ENCODE data around the gene AGMAT.

Gene AGMAT

DNA sequence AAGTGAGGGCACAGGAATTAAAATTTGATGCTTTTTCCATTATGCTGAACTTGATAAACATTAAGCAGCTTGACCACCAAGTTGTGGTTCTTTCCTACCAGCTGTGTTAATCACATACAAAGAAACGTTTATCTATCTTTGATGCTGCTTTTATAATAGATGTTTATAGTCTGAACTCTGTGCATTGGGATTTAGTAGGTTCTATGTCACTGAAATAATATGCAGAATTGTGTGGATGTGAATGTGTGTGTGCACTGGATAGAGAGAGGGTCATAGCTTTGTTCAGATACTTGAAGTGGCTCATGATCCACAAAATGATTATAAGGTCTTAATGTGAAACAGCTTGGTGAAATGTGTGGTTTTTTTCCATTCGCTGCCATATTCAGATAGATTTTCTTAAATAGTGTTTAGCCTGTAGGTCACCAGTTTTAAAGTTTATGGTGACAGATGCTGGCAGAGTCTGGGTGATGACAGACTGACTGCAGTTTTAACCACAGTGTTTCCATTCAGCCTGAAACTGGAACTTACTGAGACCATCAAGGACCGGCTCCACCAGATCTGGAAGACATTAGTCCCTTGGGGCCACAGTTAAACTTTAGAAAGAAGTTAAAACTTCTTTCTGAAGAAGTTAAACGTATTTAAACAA is 42.6 kb upstream of the AGMAT start:
- TF ChIP-seq ZFP3 (CRISPR knock-in tag; IDR thresholded peaks at IDR 0.05) (no peak), CSDC2 (CRISPR knock-in tag; IDR thresholded peaks at IDR 0.05) (no peak), ESRRG (CRISPR knock-in tag; IDR thresholded peaks at IDR 0.05) (no peak)
- no peak for ATAC-seq

DNA sequence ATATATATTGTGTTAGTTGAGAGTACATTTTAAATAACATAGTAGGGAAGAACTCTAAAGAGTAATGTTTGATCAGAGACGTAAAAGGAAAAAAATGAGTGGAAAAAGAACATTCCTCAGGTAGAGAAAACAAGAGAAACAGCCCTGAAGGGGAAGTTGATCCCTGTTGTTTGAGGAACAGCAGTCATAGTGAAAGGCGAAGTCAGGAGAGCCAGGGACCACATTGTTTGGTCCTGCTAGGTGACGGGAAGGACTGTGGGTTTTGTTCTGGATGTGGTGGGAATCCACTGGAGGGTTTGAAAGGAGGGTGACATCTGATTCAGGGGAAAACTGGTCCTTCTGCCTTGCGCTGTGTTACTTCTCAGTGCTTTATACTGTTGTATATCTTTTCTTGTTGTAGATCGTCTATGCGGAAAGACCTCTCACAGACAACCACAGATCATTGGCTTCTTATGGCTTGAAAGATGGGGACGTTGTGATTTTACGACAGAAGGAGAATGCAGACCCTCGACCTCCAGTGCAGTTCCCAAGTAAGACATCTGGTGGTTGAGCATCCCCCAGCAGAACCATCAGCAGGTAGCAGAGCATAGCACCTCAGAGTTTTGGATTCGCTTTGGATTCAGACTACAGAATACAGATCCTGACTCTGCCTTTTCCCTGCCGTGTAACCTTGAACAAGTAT is 41.6 kb upstream of the AGMAT start:
- TF ChIP-seq ZFP3 (CRISPR knock-in tag; IDR thresholded peaks at IDR 0.05): no peak
- no peak for TF ChIP-seq ZNF565 (CRISPR knock-in tag; conservative IDR thresholded peaks at IDR 0.05; ENCODE audit: low read depth)
- no peak for TF ChIP-seq ZNF8 (CRISPR knock-in tag; IDR thresholded peaks at IDR 0.05)
- TF ChIP-seq TCF4 (CRISPR knock-in tag; IDR thresholded peaks at IDR 0.05; ENCODE audit: borderline replicate concordance): no peak
- TF ChIP-seq PPARA (CRISPR knock-in tag; IDR thresholded peaks at IDR 0.05; ENCODE audit: borderline replicate concordance): no peak
- TF ChIP-seq ESRRG (CRISPR knock-in tag; IDR thresholded peaks at IDR 0.05): no peak
- no peak for TF ChIP-seq OSR1 (CRISPR knock-in tag; IDR thresholded peaks at IDR 0.05)
- TF ChIP-seq, protein P1, sequence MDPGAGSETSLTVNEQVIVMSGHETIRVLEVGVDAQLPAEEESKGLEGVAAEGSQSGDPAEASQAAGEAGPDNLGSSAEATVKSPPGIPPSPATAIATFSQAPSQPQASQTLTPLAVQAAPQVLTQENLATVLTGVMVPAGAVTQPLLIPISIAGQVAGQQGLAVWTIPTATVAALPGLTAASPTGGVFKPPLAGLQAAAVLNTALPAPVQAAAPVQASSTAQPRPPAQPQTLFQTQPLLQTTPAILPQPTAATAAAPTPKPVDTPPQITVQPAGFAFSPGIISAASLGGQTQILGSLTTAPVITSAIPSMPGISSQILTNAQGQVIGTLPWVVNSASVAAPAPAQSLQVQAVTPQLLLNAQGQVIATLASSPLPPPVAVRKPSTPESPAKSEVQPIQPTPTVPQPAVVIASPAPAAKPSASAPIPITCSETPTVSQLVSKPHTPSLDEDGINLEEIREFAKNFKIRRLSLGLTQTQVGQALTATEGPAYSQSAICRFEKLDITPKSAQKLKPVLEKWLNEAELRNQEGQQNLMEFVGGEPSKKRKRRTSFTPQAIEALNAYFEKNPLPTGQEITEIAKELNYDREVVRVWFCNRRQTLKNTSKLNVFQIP (CRISPR knock-in tag; IDR thresholded peaks at IDR 0.05; ENCODE audit: borderline replicate concordance, low read depth): no peak
- no peak for TF ChIP-seq CSDC2 (CRISPR knock-in tag; IDR thresholded peaks at IDR 0.05)
- no peak for TF ChIP-seq ZNF70 (CRISPR knock-in tag; IDR thresholded peaks at IDR 0.05)
- no peak for TF ChIP-seq RARB (CRISPR knock-in tag; IDR thresholded peaks at IDR 0.05)
- no peak for TF ChIP-seq ARNTL (CRISPR knock-in tag; IDR thresholded peaks at IDR 0.05; ENCODE audit: borderline replicate concordance, low read depth)
- TF ChIP-seq, protein P2, sequence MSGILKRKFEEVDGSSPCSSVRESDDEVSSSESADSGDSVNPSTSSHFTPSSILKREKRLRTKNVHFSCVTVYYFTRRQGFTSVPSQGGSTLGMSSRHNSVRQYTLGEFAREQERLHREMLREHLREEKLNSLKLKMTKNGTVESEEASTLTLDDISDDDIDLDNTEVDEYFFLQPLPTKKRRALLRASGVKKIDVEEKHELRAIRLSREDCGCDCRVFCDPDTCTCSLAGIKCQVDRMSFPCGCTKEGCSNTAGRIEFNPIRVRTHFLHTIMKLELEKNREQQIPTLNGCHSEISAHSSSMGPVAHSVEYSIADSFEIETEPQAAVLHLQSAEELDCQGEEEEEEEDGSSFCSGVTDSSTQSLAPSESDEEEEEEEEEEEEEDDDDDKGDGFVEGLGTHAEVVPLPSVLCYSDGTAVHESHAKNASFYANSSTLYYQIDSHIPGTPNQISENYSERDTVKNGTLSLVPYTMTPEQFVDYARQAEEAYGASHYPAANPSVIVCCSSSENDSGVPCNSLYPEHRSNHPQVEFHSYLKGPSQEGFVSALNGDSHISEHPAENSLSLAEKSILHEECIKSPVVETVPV (CRISPR knock-in tag; IDR thresholded peaks at IDR 0.05): no peak
- no peak for TF ChIP-seq ISL1 (CRISPR knock-in tag; IDR thresholded peaks at IDR 0.05)
- no peak for TF ChIP-seq ZFP30 (CRISPR knock-in tag; IDR thresholded peaks at IDR 0.05)
- TF ChIP-seq, protein P3, sequence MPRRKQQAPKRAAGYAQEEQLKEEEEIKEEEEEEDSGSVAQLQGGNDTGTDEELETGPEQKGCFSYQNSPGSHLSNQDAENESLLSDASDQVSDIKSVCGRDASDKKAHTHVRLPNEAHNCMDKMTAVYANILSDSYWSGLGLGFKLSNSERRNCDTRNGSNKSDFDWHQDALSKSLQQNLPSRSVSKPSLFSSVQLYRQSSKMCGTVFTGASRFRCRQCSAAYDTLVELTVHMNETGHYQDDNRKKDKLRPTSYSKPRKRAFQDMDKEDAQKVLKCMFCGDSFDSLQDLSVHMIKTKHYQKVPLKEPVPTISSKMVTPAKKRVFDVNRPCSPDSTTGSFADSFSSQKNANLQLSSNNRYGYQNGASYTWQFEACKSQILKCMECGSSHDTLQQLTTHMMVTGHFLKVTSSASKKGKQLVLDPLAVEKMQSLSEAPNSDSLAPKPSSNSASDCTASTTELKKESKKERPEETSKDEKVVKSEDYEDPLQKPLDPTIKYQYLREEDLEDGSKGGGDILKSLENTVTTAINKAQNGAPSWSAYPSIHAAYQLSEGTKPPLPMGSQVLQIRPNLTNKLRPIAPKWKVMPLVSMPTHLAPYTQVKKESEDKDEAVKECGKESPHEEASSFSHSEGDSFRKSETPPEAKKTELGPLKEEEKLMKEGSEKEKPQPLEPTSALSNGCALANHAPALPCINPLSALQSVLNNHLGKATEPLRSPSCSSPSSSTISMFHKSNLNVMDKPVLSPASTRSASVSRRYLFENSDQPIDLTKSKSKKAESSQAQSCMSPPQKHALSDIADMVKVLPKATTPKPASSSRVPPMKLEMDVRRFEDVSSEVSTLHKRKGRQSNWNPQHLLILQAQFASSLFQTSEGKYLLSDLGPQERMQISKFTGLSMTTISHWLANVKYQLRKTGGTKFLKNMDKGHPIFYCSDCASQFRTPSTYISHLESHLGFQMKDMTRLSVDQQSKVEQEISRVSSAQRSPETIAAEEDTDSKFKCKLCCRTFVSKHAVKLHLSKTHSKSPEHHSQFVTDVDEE (CRISPR knock-in tag; IDR thresholded peaks at IDR 0.05): no peak
- no peak for TF ChIP-seq GLIS3 (CRISPR knock-in tag; IDR thresholded peaks at IDR 0.05)
- ATAC-seq: no peak

DNA sequence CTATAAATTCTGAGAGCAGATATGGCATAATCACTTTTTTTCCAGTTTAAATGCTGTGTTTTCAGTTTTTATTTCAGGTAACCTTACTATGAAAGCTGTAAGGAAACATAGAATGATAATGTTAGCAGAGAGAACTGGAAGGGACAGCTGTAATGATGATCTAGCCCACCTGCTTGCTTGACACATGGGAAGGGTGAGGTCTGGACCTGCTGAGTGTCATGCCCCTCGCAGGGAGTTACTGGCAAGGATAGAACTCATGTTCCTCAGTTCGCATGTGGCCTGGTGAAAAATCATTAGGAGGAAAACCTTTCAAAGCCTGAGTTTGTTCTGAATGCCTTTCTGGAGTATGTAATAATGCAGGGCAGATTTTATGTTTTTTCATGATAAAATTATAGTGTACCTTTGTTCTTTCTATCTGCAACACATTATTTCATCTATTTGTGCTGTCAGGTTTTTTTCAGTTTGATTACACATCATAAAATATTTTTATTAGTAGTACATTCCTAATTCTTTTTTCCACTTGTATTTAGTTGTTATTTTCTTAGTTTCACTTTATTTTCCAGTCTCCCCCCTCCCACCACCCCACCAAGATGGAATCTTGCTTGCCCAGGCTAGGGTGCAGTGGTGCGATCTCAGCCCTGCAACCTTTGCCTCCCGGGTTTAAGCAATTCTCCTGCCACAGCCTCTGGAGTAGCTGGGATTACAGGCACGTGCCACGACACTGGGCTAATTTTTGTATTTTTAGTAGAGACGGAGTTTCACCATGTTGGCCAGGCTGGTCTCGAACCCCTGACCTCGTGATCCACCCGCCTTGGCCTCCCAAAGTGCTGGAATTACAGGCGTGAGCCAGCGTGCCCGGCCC is 40.4 kb upstream of the AGMAT start:
- no peak for ATAC-seq
- no peak for TF ChIP-seq ZC3H10 (CRISPR knock-in tag; IDR thresholded peaks at IDR 0.05)
- no peak for TF ChIP-seq CSDC2 (CRISPR knock-in tag; IDR thresholded peaks at IDR 0.05)
- TF ChIP-seq, protein P2 (CRISPR knock-in tag; IDR thresholded peaks at IDR 0.05): no peak
- TF ChIP-seq OSR1 (CRISPR knock-in tag; IDR thresholded peaks at IDR 0.05): no peak
- TF ChIP-seq, protein P1 (CRISPR knock-in tag; IDR thresholded peaks at IDR 0.05; ENCODE audit: borderline replicate concordance, low read depth): no peak
- TF ChIP-seq, protein P4, sequence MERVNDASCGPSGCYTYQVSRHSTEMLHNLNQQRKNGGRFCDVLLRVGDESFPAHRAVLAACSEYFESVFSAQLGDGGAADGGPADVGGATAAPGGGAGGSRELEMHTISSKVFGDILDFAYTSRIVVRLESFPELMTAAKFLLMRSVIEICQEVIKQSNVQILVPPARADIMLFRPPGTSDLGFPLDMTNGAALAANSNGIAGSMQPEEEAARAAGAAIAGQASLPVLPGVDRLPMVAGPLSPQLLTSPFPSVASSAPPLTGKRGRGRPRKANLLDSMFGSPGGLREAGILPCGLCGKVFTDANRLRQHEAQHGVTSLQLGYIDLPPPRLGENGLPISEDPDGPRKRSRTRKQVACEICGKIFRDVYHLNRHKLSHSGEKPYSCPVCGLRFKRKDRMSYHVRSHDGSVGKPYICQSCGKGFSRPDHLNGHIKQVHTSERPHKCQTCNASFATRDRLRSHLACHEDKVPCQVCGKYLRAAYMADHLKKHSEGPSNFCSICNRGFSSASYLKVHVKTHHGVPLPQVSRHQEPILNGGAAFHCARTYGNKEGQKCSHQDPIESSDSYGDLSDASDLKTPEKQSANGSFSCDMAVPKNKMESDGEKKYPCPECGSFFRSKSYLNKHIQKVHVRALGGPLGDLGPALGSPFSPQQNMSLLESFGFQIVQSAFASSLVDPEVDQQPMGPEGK (CRISPR knock-in tag; IDR thresholded peaks at IDR 0.05; ENCODE audit: borderline replicate concordance): no peak
- TF ChIP-seq, protein P5, sequence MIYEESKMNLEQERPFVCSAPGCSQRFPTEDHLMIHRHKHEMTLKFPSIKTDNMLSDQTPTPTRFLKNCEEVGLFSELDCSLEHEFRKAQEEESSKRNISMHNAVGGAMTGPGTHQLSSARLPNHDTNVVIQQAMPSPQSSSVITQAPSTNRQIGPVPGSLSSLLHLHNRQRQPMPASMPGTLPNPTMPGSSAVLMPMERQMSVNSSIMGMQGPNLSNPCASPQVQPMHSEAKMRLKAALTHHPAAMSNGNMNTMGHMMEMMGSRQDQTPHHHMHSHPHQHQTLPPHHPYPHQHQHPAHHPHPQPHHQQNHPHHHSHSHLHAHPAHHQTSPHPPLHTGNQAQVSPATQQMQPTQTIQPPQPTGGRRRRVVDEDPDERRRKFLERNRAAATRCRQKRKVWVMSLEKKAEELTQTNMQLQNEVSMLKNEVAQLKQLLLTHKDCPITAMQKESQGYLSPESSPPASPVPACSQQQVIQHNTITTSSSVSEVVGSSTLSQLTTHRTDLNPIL (CRISPR knock-in tag; IDR thresholded peaks at IDR 0.05; ENCODE audit: low read depth): no peak
- TF ChIP-seq ARNTL (CRISPR knock-in tag; IDR thresholded peaks at IDR 0.05; ENCODE audit: borderline replicate concordance, low read depth): no peak
- no peak for TF ChIP-seq ZNF8 (CRISPR knock-in tag; IDR thresholded peaks at IDR 0.05)
- TF ChIP-seq TOX (CRISPR knock-in tag; IDR thresholded peaks at IDR 0.05; ENCODE audit: borderline replicate concordance): no peak

Measured in SK-N-SH treated with all-trans-retinoic acid at 6 μM for 48 hours (cell line).